H1 (cell line): ENCODE results near the gene CFAP61. TPM values are rescaled to one million over a fixed set of nuclear protein-coding genes. Genes with fewer than 3 reads are reported as not detected.

Source experiments
- JUND ChIP-seq: IDR thresholded peaks from 2 replicates; pipeline ENCODE4 v1.6.1; 2011; ENCODE audit warnings: mild to moderate bottlenecking, improper control_type of control experiment, low read length
- KDM1A ChIP-seq: fragments of 200-600, 300-600 bp; sonication (generic); IDR thresholded peaks from 2 replicates; pipeline ENCODE4 v1.7.1; 2016; ENCODE audit warnings: mild to moderate bottlenecking, low read length, borderline replicate concordance
- NRF1 ChIP-seq: IDR thresholded peaks from 2 replicates; pipeline ENCODE4 v1.6.1; 2011; ENCODE audit warnings: mild to moderate bottlenecking, low read depth, low read length, improper control_type of control experiment
- POLR2AphosphoS5 ChIP-seq: IDR thresholded peaks from 2 replicates; pipeline ENCODE4 v1.6.1; 2011; ENCODE audit warnings: low read depth, low read length
- POU5F1 ChIP-seq: IDR thresholded peaks from 2 replicates; pipeline ENCODE4 v1.6.1; 2011; ENCODE audit warnings: low read depth, mild to moderate bottlenecking, low read length, moderate library complexity
- SAP30 ChIP-seq: fragments of 300-600 bp; sonication (generic); IDR thresholded peaks from 2 replicates; pipeline ENCODE4 v1.7.1; 2012; ENCODE audit warnings: low read length, moderate library complexity, mild to moderate bottlenecking, inconsistent platforms; ENCODE audit not compliant: insufficient read depth, insufficient replicate concordance
- TCF12 ChIP-seq: IDR thresholded peaks from 2 replicates; pipeline ENCODE4 v1.6.1; 2011; ENCODE audit warnings: low read depth, mild to moderate bottlenecking, low read length
- TEAD4 ChIP-seq: IDR thresholded peaks from 2 replicates; pipeline ENCODE4 v1.6.1; 2012; ENCODE audit warnings: low read depth, low read length, inconsistent platforms, mixed read lengths
- polyA plus RNA-seq, 7 experiments: library from polyadenylated mRNA; depleted of rRNA in 3 of 7; stranded (reverse) in 5 of 7; unstranded in 2 of 7; fragments of >200 nt in 5 of 7; fragments of 200-250 nt in 2 of 7; gene quantifications; 1 replicate in 5 of 7; 2 replicates in 1 of 7; 4 replicates in 1 of 7; pipeline versions ENCODE4 v1.2.1 to v1.2.3, GENCODE V29; 2011 to 2013; ENCODE audit warnings: missing spikeins in 2 of 7, mixed read lengths in 2 of 7
- total RNA-seq: library from RNA; stranded (reverse); fragmentation: NEBNext Ultra II Directional; extraction: Animal tissue kit (Norgen Biotek cat#: 25700); gene quantifications from 2 replicates; pipeline ENCODE4 v1.2.1, GENCODE V29; 2021
- TF ChIP-seq, protein P1 (sequence below): fragments of 300-600 bp; sonication (generic); IDR thresholded peaks from 2 replicates; pipeline ENCODE4 v1.7.1; 2012; ENCODE audit warnings: low read length, moderate library complexity, mild to moderate bottlenecking, inconsistent platforms; ENCODE audit not compliant: insufficient replicate concordance
- TF ChIP-seq, protein P2 (sequence below): IDR thresholded peaks from 2 replicates; pipeline ENCODE4 v1.6.1; 2012; ENCODE audit warnings: inconsistent platforms

The CFAP61 gene
- total and polyA plus RNA-seq, 2 of the 8 experiments (the other 6 are each of a cell fraction or from before 2014, with no cell fraction given), result 0.29 to 0.61 TPM

DNA sequence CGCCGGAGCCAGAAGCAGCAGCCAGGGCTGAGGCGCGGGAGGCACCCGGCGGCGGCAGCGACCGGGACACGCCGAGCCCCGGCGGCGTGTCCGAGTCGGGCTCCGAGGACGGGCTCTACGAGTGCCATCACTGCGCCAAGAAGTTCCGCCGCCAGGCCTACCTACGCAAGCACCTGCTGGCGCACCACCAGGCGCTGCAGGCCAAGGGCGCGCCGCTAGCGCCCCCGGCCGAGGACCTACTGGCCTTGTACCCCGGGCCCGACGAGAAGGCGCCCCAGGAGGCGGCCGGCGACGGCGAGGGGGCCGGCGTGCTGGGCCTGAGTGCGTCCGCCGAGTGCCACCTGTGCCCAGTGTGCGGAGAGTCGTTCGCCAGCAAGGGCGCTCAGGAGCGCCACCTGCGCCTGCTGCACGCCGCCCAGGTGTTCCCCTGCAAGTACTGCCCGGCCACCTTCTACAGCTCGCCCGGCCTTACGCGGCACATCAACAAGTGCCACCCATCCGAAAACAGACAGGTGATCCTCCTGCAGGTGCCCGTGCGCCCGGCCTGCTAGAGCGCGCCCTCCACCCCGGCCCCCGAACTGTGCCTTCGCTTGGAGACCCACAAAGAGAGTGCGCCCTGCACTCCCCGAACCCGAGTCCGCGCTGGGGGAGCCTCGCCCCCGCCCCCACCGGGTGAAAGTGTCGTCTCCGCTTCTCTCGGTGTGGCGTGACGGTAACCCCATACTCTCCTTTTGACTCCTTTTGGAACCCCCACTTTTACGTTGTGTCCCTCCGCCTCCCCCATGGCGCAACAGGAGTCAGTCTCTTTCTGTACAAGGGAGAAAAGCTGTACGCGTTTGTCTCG is 317.1 kb downstream of the CFAP61 start (continued):
- TF ChIP-seq, protein P1, sequence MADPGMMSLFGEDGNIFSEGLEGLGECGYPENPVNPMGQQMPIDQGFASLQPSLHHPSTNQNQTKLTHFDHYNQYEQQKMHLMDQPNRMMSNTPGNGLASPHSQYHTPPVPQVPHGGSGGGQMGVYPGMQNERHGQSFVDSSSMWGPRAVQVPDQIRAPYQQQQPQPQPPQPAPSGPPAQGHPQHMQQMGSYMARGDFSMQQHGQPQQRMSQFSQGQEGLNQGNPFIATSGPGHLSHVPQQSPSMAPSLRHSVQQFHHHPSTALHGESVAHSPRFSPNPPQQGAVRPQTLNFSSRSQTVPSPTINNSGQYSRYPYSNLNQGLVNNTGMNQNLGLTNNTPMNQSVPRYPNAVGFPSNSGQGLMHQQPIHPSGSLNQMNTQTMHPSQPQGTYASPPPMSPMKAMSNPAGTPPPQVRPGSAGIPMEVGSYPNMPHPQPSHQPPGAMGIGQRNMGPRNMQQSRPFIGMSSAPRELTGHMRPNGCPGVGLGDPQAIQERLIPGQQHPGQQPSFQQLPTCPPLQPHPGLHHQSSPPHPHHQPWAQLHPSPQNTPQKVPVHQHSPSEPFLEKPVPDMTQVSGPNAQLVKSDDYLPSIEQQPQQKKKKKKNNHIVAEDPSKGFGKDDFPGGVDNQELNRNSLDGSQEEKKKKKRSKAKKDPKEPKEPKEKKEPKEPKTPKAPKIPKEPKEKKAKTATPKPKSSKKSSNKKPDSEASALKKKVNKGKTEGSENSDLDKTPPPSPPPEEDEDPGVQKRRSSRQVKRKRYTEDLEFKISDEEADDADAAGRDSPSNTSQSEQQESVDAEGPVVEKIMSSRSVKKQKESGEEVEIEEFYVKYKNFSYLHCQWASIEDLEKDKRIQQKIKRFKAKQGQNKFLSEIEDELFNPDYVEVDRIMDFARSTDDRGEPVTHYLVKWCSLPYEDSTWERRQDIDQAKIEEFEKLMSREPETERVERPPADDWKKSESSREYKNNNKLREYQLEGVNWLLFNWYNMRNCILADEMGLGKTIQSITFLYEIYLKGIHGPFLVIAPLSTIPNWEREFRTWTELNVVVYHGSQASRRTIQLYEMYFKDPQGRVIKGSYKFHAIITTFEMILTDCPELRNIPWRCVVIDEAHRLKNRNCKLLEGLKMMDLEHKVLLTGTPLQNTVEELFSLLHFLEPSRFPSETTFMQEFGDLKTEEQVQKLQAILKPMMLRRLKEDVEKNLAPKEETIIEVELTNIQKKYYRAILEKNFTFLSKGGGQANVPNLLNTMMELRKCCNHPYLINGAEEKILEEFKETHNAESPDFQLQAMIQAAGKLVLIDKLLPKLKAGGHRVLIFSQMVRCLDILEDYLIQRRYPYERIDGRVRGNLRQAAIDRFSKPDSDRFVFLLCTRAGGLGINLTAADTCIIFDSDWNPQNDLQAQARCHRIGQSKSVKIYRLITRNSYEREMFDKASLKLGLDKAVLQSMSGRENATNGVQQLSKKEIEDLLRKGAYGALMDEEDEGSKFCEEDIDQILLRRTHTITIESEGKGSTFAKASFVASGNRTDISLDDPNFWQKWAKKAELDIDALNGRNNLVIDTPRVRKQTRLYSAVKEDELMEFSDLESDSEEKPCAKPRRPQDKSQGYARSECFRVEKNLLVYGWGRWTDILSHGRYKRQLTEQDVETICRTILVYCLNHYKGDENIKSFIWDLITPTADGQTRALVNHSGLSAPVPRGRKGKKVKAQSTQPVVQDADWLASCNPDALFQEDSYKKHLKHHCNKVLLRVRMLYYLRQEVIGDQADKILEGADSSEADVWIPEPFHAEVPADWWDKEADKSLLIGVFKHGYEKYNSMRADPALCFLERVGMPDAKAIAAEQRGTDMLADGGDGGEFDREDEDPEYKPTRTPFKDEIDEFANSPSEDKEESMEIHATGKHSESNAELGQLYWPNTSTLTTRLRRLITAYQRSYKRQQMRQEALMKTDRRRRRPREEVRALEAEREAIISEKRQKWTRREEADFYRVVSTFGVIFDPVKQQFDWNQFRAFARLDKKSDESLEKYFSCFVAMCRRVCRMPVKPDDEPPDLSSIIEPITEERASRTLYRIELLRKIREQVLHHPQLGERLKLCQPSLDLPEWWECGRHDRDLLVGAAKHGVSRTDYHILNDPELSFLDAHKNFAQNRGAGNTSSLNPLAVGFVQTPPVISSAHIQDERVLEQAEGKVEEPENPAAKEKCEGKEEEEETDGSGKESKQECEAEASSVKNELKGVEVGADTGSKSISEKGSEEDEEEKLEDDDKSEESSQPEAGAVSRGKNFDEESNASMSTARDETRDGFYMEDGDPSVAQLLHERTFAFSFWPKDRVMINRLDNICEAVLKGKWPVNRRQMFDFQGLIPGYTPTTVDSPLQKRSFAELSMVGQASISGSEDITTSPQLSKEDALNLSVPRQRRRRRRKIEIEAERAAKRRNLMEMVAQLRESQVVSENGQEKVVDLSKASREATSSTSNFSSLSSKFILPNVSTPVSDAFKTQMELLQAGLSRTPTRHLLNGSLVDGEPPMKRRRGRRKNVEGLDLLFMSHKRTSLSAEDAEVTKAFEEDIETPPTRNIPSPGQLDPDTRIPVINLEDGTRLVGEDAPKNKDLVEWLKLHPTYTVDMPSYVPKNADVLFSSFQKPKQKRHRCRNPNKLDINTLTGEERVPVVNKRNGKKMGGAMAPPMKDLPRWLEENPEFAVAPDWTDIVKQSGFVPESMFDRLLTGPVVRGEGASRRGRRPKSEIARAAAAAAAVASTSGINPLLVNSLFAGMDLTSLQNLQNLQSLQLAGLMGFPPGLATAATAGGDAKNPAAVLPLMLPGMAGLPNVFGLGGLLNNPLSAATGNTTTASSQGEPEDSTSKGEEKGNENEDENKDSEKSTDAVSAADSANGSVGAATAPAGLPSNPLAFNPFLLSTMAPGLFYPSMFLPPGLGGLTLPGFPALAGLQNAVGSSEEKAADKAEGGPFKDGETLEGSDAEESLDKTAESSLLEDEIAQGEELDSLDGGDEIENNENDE, result peak; percentile 45
- no peak for TF ChIP-seq POLR2AphosphoS5
- TF ChIP-seq KDM1A, result no peak
- no peak for TF ChIP-seq SAP30
- no peak for TF ChIP-seq POU5F1
- TF ChIP-seq, protein P2, sequence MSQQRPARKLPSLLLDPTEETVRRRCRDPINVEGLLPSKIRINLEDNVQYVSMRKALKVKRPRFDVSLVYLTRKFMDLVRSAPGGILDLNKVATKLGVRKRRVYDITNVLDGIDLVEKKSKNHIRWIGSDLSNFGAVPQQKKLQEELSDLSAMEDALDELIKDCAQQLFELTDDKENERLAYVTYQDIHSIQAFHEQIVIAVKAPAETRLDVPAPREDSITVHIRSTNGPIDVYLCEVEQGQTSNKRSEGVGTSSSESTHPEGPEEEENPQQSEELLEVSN, result peak; percentile 53
- TF ChIP-seq TCF12, result no peak
- TF ChIP-seq NRF1, result no peak
- no peak for TF ChIP-seq JUND
- TF ChIP-seq TEAD4, result no peak
